Activated CD8-positive, alpha-beta memory T cell treated with anti-CD3 and anti-CD28 coated beads, Interleukin-2, amount 50 U/mL, for 1 hour (primary cell): ENCODE data around the gene TBX4.
"Not testable (repeated sequence)": the region's sequence is repeated elsewhere in the genome, so short reads cannot be mapped to it uniquely, and the experiment has no call there.

ENCODE experiments used
- DNase-seq: peaks from one replicate; pipeline ENCODE4 v3.0.0-alpha.2; 2020; ENCODE audit errors: extremely low read depth

TBX4 gene

GRCh38 chr17:61527441-61527840 lies 75.2 kb downstream of the TBX4 start:
- not testable (repeated sequence) for DNase-seq

DNA sequence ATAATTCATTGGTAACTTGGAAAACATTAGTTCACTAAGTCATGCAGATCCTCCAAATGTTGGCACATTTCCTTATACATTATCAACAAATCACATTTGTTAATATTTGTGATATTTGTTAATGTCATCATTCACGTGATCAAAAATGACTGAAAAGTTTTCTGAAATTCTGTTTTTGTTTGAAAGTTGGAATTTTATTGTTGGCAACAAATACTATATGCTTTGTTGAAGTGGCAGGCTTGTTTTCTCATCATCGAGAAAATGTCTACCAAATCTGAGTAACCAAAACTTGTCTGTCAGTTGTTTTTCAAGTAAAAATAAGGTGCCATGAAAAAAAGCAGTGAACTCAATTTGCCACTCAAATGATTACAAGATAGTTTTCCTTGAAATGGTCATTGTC lies 75.9 kb downstream of the TBX4 start:
- DNase-seq, result no peak

DNA sequence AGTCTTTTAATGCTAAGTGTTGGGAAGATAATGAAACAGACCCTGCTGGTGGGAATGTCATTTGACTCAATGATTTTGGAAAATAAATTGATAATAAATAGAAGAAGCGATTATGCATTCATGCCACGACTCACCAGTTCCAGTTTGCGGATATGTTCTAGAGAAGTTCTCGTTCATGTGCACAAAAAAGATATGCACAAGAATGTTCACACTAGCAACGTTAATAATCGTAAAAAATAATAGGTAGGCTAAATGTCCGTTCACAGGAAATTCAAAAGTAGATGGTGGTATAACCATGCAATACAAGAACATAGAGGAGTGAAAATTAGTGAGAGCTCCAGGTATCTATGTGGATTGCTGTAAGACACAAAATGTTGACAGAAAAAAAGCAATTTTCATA lies 79.0 kb downstream of the TBX4 start:
- DNase-seq, result no peak

- no peak for DNase-seq
Observed at GRCh38 chr17:61532826-61533225, 80.6 kb downstream of the TBX4 start.

DNA sequence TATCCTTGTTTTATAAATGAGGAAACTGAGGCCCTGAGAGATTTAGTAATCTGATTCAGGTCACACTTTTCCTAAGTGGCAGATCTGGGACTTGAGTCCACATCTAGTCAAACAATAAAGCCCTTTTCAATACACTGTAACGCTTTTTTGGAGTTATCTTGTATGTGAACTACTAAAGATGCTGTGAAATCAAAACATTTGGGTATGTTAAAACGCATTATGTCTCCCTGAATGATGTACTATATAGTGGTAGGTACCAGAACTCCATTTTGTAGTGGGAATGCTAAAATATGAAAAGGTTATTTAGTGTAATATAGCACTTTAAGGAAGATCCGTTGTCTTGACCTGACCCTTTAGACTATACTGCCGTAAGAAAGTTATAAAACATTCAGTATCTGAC lies 81.6 kb downstream of the TBX4 start:
- DNase-seq, result no peak

- DNase-seq, result no peak
Observed at GRCh38 chr17:61534414-61534813, 82.2 kb downstream of the TBX4 start.
